Kidney glomerular epithelial cell (primary cell): ENCODE data around the gene TBC1D3D.
"Not testable (repeated sequence)": the region's sequence is repeated elsewhere in the genome, so short reads cannot be mapped to it uniquely, and the experiment has no call there.

ENCODE experiments used
- DNase-seq: peaks from one replicate; lab custom pipeline; 2025; lab: John Stamatoyannopoulos, UW

TBC1D3D gene

GRCh38 chr17:38003676-38004075 is at the start of gene TBC1D3D:
Gene TBC1D3D, plus strand, starts transcription at chr17:38003976. Its CDS starts 1,585 bp downstream, at chr17:38005561.
- DNase-seq, result not testable (repeated sequence)

- not testable (repeated sequence) for DNase-seq
Observed at GRCh38 chr17:37988960-37989359, 14.8 kb upstream of the TBC1D3D start, which contains the start of gene TBC1D3L. Gene TBC1D3L, minus strand, starts transcription at chr17:37989060. Its CDS starts 1,540 bp downstream, at chr17:37987520.
